Measurements from ENCODE around the gene DCAF16. TPM values are rescaled to one million over a fixed set of nuclear protein-coding genes. Genes with fewer than 3 reads are reported as not detected.

Gene DCAF16
- total RNA-seq, 1 experiment from 2014 or later, result 65.7 TPM

DNA sequence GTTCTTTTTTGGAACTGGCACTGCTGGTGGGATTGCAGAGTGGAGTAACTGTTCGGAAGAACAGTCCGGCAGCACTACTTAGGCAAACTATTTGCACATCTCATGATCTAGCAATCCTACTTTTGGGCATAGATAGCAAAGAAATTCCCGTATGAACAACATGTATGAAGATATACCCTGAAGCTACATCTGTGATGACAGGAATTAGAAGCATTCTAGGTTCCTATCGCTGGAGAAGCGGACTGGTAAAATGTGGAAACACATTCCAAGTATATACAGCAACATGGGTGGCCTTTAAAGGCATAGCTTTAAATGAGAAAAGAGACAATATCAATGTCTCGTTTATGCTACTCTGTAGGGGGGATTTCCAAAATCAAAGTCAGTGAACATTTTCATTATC, 3.1 kb downstream of the DCAF16 start:
- ATAC-seq (no peak), DNase-seq (ENCODE audit: low read depth, low spot score) (no peak)
- TF ChIP-seq JUND (IDR thresholded peaks at IDR 0.05), result no peak
- TF ChIP-seq EZH2phosphoT487 (IDR thresholded peaks at IDR 0.05; ENCODE audit: borderline replicate concordance), result no peak
- no peak for TF ChIP-seq SRF (IDR thresholded peaks at IDR 0.05; ENCODE audit: low read depth)
- TF ChIP-seq SP1 (IDR thresholded peaks at IDR 0.05; ENCODE audit: low read depth), result no peak
- no peak for TF ChIP-seq POLR2AphosphoS5 (IDR thresholded peaks at IDR 0.05; ENCODE audit: low read depth, low read length)
- TF ChIP-seq ZNF274 (IDR thresholded peaks at IDR 0.05; ENCODE audit: low read depth, low read length), result no peak
- TF ChIP-seq MAX (IDR thresholded peaks at IDR 0.05), result no peak
- TF ChIP-seq, protein P1, sequence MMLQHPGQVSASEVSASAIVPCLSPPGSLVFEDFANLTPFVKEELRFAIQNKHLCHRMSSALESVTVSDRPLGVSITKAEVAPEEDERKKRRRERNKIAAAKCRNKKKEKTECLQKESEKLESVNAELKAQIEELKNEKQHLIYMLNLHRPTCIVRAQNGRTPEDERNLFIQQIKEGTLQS (IDR thresholded peaks at IDR 0.05), result no peak
- no peak for TF ChIP-seq ZBTB33 (IDR thresholded peaks at IDR 0.05; ENCODE audit: extremely low read depth, insufficient replicate concordance, low read length)
- TF ChIP-seq EZH2 (IDR thresholded peaks at IDR 0.05), result no peak
- TF ChIP-seq YY1 (IDR thresholded peaks at IDR 0.05; ENCODE audit: extremely low read depth, insufficient replicate concordance, low read depth, low read length), result no peak
- TF ChIP-seq, protein P2, sequence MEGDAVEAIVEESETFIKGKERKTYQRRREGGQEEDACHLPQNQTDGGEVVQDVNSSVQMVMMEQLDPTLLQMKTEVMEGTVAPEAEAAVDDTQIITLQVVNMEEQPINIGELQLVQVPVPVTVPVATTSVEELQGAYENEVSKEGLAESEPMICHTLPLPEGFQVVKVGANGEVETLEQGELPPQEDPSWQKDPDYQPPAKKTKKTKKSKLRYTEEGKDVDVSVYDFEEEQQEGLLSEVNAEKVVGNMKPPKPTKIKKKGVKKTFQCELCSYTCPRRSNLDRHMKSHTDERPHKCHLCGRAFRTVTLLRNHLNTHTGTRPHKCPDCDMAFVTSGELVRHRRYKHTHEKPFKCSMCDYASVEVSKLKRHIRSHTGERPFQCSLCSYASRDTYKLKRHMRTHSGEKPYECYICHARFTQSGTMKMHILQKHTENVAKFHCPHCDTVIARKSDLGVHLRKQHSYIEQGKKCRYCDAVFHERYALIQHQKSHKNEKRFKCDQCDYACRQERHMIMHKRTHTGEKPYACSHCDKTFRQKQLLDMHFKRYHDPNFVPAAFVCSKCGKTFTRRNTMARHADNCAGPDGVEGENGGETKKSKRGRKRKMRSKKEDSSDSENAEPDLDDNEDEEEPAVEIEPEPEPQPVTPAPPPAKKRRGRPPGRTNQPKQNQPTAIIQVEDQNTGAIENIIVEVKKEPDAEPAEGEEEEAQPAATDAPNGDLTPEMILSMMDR (IDR thresholded peaks at IDR 0.05 in 2 of 3, conservative IDR thresholded peaks at IDR 0.05 in 1 of 3; ENCODE audit: borderline replicate concordance in 1 of 3, insufficient read depth in 1 of 3, low read depth in 2 of 3, low read length in 2 of 3), result no peak
- no peak for TF ChIP-seq TCF7L2 (IDR thresholded peaks at IDR 0.05; ENCODE audit: borderline replicate concordance, extremely low read depth, insufficient read depth, insufficient read length)
- no peak for TF ChIP-seq REST (IDR thresholded peaks at IDR 0.05; ENCODE audit: low read depth)
- TF ChIP-seq SIN3A (IDR thresholded peaks at IDR 0.05; ENCODE audit: low read depth), result no peak
- TF ChIP-seq EGR1 (IDR thresholded peaks at IDR 0.05; ENCODE audit: low read depth), result no peak
- TF ChIP-seq ZFX (IDR thresholded peaks at IDR 0.05), result no peak
- no peaks in the 10 kb centered on the region for H3K9me3 ChIP-seq (ENCODE audit: control insufficient read depth in 1 of 2, insufficient read depth in 1 of 2, low read depth in 1 of 2, low read length in 2 of 2)
- no TSS peak for BruUV-seq (replicated peaks)
- peaks cover 97% of the 10 kb centered on the region for H3K79me2 ChIP-seq (ENCODE audit: insufficient read depth, low read length)
- H3K27ac ChIP-seq (ENCODE audit: low read depth, low read length), result no peak overlapping the region
- H3K4me2 ChIP-seq (ENCODE audit: low read length), result no peak overlapping the region
- no peak overlapping the region for H3K4me3 ChIP-seq (replicated peaks in 1 of 2; ENCODE audit: low read depth in 1 of 2, low read length in 2 of 2)
- ChIA-PET RAD21 (ENCODE audit: low non-redundant PET in 1 of 2, low total read pairs in 2 of 2, uncharacterized antibody in 2 of 2, unreplicated experiment in 2 of 2) (no interaction called here), CTCF (interaction anchor here (2.4 kb wide), 1 partner anchor 258 kb away, joined by 9 read pairs; no protein-coding TSS in a partner anchor), POLR2A (no interaction called here)
- peaks cover 35% of the 10 kb centered on the region in 2 experiments for H3K36me3 ChIP-seq (ENCODE audit: control insufficient read depth in 1 of 2, insufficient read depth in 2 of 2, low read length in 2 of 2)
- no peaks in the 10 kb centered on the region for H3K27me3 ChIP-seq (ENCODE audit: insufficient read depth, low read length)
- no peak overlapping the region for H2AFZ ChIP-seq (ENCODE audit: low read depth, low read length, poor library complexity, severe bottlenecking)
- intact Hi-C loops (cut with micrococcal nuclease), result no loop called here
- H3K9ac ChIP-seq (ENCODE audit: low read length), result no peak overlapping the region
- H4K20me1 ChIP-seq (ENCODE audit: insufficient read depth), result peaks cover 27% of the 10 kb centered on the region; the same call in 1 of the 2 replicates
- H3K9me2 ChIP-seq (ENCODE audit: insufficient read depth), result no peaks in the 10 kb centered on the region
- peaks cover 4 to 15% of the 10 kb centered on the region in 2 experiments; a peak in 2 of 4 replicates for H3K4me1 ChIP-seq (ENCODE audit: control insufficient read depth in 1 of 2, insufficient read depth in 2 of 2, low read length in 2 of 2)
